ENCODE data around the gene CMIP. TPM values are rescaled to one million over a fixed set of nuclear protein-coding genes. Genes with fewer than 3 reads are reported as not detected.

CMIP gene
- total RNA-seq, 1 experiment from 2014 or later = 48.2 TPM

DNA sequence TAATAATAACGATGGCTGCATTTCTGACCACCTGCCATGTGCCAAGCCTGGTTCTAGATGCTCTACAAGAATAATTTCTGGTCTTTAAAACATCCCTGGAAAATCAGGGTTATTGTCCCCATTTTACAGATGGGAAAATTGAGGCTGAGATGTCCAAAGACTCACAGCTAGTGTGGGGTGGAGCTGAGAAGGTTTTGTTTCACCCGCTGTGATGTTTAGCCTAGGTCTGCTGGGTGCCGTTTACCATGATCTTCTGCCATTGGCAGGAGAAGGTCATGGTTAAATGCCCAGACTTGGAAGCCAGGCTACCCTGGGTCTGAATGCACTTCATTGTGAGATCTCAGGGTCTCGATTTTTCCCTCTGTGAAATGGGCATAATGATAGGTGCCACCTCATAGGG lies 175.4 kb downstream of the CMIP start:
- DNase-seq = no peak
- Histone ChIP-seq H3T11ph (ENCODE audit: low read length) (no peak overlapping the region), H3K4me1 (ENCODE audit: insufficient read depth, low read length) (no peaks in the 10 kb centered on the region; the same call in 1 of the 2 replicates), H3K9ac (ENCODE audit: extremely low read depth, insufficient read length, low read length) (no peak overlapping the region), H4K91ac (ENCODE audit: insufficient read length, low read depth, low read length) (no peak overlapping the region), H3K4ac (ENCODE audit: low read depth, low read length) (no peak overlapping the region), H3K56ac (ENCODE audit: insufficient read length, low read depth, low read length) (no peak overlapping the region), H3K23ac (ENCODE audit: insufficient read length, low read depth, low read length) (no peak overlapping the region), H2BK12ac (ENCODE audit: insufficient read length, low read depth, low read length) (no peak overlapping the region), H3K27me3 (ENCODE audit: insufficient read depth, low read length) (no peaks in the 10 kb centered on the region), H3K14ac (ENCODE audit: insufficient read depth, low read length) (no peak overlapping the region), H3K79me1 (ENCODE audit: insufficient read depth, low read depth, low read length, poor library complexity, severe bottlenecking) (no peaks in the 10 kb centered on the region), H4K5ac (ENCODE audit: insufficient read length, low read depth, low read length) (no peak overlapping the region), H2BK120ac (ENCODE audit: low read depth, low read length, poor library complexity, severe bottlenecking) (no peak overlapping the region), H2AK5ac (ENCODE audit: insufficient read length, low read length) (no peak overlapping the region), H3K9me3 (ENCODE audit: control insufficient read depth, low read depth, low read length) (no peaks in the 10 kb centered on the region), H2BK15ac (ENCODE audit: low read depth, low read length) (no peak overlapping the region), H4K8ac (replicated peaks; ENCODE audit: insufficient read length, low read depth, low read length) (no peak overlapping the region), H3K18ac (ENCODE audit: insufficient read length, low read depth, low read length) (no peak overlapping the region), H4K20me1 (ENCODE audit: control insufficient read depth, insufficient read depth, insufficient read length) (no peaks in the 10 kb centered on the region), H3K79me2 (ENCODE audit: insufficient read depth, low read length) (peaks cover under 1% of the 10 kb centered on the region; the same call in 1 of the 2 replicates), H2BK20ac (ENCODE audit: low read depth, low read length, poor library complexity, severe bottlenecking) (no peak overlapping the region), H2AFZ (ENCODE audit: low read length) (no peak overlapping the region), H3K27ac (ENCODE audit: insufficient read length, low read depth, low read length) (no peak overlapping the region), H3K4me2 (ENCODE audit: insufficient read depth, insufficient read length, low read length) (no peak overlapping the region), H3K23me2 (ENCODE audit: insufficient read length, low read depth, low read length, poor library complexity, severe bottlenecking) (no peaks in the 10 kb centered on the region), H2BK5ac (ENCODE audit: insufficient read length, low read length) (no peak overlapping the region)
- Mint-ChIP-seq H3K27me3 (ENCODE audit: low read depth) (no peaks in the 10 kb centered on the region), H3K36me3 (ENCODE audit: insufficient read depth in 1 of 3, low read depth in 3 of 3) (peaks cover 6 to 34% (median 18%) of the 10 kb centered on the region in 3 experiments; a peak in 6 of 7 replicates), H3K4me3 (no peak overlapping the region), H3K4me1 (peaks cover 13 to 18% of the 10 kb centered on the region in 2 experiments), H3K27ac (no peak overlapping the region), H3K9me3 (no peaks in the 10 kb centered on the region; a peak in 1 of 5 replicates)
- no CpG with 5 or more reads among the region's 4 CpGs for WGBS (ENCODE audit: extremely low coverage, insufficient read length, low lambda C conversion rate)
- TF ChIP-seq, protein P1, sequence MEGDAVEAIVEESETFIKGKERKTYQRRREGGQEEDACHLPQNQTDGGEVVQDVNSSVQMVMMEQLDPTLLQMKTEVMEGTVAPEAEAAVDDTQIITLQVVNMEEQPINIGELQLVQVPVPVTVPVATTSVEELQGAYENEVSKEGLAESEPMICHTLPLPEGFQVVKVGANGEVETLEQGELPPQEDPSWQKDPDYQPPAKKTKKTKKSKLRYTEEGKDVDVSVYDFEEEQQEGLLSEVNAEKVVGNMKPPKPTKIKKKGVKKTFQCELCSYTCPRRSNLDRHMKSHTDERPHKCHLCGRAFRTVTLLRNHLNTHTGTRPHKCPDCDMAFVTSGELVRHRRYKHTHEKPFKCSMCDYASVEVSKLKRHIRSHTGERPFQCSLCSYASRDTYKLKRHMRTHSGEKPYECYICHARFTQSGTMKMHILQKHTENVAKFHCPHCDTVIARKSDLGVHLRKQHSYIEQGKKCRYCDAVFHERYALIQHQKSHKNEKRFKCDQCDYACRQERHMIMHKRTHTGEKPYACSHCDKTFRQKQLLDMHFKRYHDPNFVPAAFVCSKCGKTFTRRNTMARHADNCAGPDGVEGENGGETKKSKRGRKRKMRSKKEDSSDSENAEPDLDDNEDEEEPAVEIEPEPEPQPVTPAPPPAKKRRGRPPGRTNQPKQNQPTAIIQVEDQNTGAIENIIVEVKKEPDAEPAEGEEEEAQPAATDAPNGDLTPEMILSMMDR (conservative IDR thresholded peaks at IDR 0.05) = no peak

Measured in H9 (cell line).